Measurements from ENCODE around the gene GMPPB.

DNA sequence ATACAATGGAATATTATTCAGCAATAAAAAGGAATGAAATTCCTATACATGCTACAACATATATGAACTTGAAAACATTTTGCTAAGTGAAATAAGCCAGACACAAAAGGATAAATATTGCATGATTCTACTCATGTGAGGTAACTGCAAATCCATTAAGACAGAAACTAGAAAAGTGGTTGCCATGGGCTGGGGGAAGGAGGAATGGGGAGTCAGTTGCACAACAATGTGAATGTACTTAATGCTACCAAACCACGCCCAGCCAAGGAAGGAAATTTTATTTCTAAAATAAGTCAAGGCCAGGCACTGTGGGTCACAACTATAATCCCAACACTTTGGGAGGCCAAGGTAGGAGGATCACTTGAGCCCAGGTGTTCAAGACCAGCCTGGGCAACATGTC is 9.8 kb upstream of the GMPPB start:
- TF ChIP-seq CTCF (IDR thresholded peaks at IDR 0.05) (no peak), EP300 (IDR thresholded peaks at IDR 0.05) (no peak), POLR2A (IDR thresholded peaks at IDR 0.05) (no peak)

All from gastroesophageal sphincter (tissue), 3 donors.